HEK293 (cell line): ENCODE results near the gene NPAS2.

Experiments used
- CTCF ChIA-PET: fragments of 350-600 bp; formaldehyde crosslinking; extraction: SDS; loops from one replicate; lab custom pipeline; 2021; ENCODE audit warnings: antibody characterized with exemption; lab: Yijun Ruan, JAX
- POLR2A ChIA-PET: fragments of 300-600 bp; formaldehyde crosslinking; extraction: SDS; loops from one replicate; lab custom pipeline; 2020; ENCODE audit warnings: antibody characterized with exemption, inconsistent platforms; lab: Yijun Ruan, JAX
- H3K27ac ChIP-seq: fragments of 200-500 bp; sonication (Bioruptor generic); 2 replicates; pipeline ENCODE4 v1.5.1; 2014; ENCODE audit warnings: low read depth, low read length, control low read depth, inconsistent platforms; ENCODE audit errors: extremely low read depth
- H3K36me3 ChIP-seq, 2 experiments: fragments of 200-500 bp in 1 of 2; sonication (Bioruptor generic) in 1 of 2; 1 replicate in 1 of 2; 2 replicates in 1 of 2; pipeline ENCODE4 v1.5.1; 2014 to 2017; ENCODE audit warnings: inconsistent platforms in 2 of 2, low read length in 2 of 2; ENCODE audit not compliant: control insufficient read depth in 2 of 2, insufficient read depth in 1 of 2
- H3K4me1 ChIP-seq: fragments of 200-500 bp; sonication (Bioruptor generic); 2 replicates; pipeline ENCODE4 v1.5.1; 2014; ENCODE audit warnings: mild to moderate bottlenecking, low read length, inconsistent platforms; ENCODE audit not compliant: control insufficient read depth, insufficient read depth
- H3K4me3 ChIP-seq: 2 replicates; pipeline ENCODE4 v1.5.1; 2011; ENCODE audit warnings: low read depth, mild to moderate bottlenecking, control low read depth, low read length, moderate library complexity
- H3K9me3 ChIP-seq: fragments of 200-500 bp; sonication (Bioruptor generic); 2 replicates; pipeline ENCODE4 v1.5.1; 2014; ENCODE audit warnings: low read depth, low read length, inconsistent platforms; ENCODE audit not compliant: control insufficient read depth, insufficient read depth
- BCL11A ChIP-seq: fragments of 450-650 bp; formaldehyde crosslinking; IDR thresholded peaks from 2 replicates; pipeline ENCODE4 v1.5.1; 2016; ENCODE audit warnings: low read depth, missing biosample characterization, missing genetic modification characterization
- ELK4 ChIP-seq: IDR thresholded peaks from 2 replicates; pipeline ENCODE4 v1.6.1; 2011; ENCODE audit warnings: mild to moderate bottlenecking, low read depth, low read length, borderline replicate concordance
- FEZF1 ChIP-seq: fragments of 450-650 bp; formaldehyde crosslinking; IDR thresholded peaks from 2 replicates; pipeline ENCODE4 v1.5.1; 2016; ENCODE audit warnings: missing biosample characterization, missing genetic modification characterization
- KLF9 ChIP-seq: fragments of 450-650 bp; formaldehyde crosslinking; IDR thresholded peaks from 2 replicates; pipeline ENCODE4 v1.5.1; 2016; ENCODE audit warnings: missing biosample characterization, missing genetic modification characterization, low read depth
- MZF1 ChIP-seq: fragments of 450-650 bp; formaldehyde crosslinking; IDR thresholded peaks from 2 replicates; pipeline ENCODE4 v1.5.1; 2017; ENCODE audit warnings: missing biosample characterization, missing genetic modification characterization, borderline replicate concordance
- TRIM28 ChIP-seq: IDR thresholded peaks from 2 replicates; pipeline ENCODE4 v1.6.1; 2011; ENCODE audit warnings: low read length, control low read depth, borderline replicate concordance
- ZBTB49 ChIP-seq: fragments of 450-650 bp; formaldehyde crosslinking; IDR thresholded peaks from 2 replicates; pipeline ENCODE4 v1.5.1; 2016; ENCODE audit warnings: missing biosample characterization, missing genetic modification characterization, low read depth
- ZFHX2 ChIP-seq: fragments of 450-650 bp; formaldehyde crosslinking; conservative IDR thresholded peaks from 2 replicates; pipeline ENCODE4 v1.5.1; 2016; ENCODE audit warnings: missing biosample characterization, missing genetic modification characterization
- ZNF114 ChIP-seq: fragments of 450-650 bp; formaldehyde crosslinking; IDR thresholded peaks from 2 replicates; pipeline ENCODE4 v1.5.0; 2017; ENCODE audit warnings: missing biosample characterization, missing genetic modification characterization
- ZNF121 ChIP-seq: fragments of 450-650 bp; formaldehyde crosslinking; IDR thresholded peaks from 2 replicates; pipeline ENCODE4 v1.5.1; 2016; ENCODE audit warnings: missing biosample characterization, missing genetic modification characterization
- ZNF146 ChIP-seq: fragments of 450-650 bp; formaldehyde crosslinking; IDR thresholded peaks from 2 replicates; pipeline ENCODE4 v1.5.1; 2016; ENCODE audit warnings: missing biosample characterization, missing genetic modification characterization
- ZNF184 ChIP-seq: fragments of 450-650 bp; IDR thresholded peaks from 2 replicates; pipeline ENCODE4 v1.5.1; 2018; ENCODE audit warnings: missing biosample characterization, mild to moderate bottlenecking, missing genetic modification characterization
- ZNF2 ChIP-seq: fragments of 450-650 bp; formaldehyde crosslinking; IDR thresholded peaks from 2 replicates; pipeline ENCODE4 v1.5.1; 2016; ENCODE audit warnings: missing biosample characterization, missing genetic modification characterization
- ZNF266 ChIP-seq: fragments of 450-650 bp; formaldehyde crosslinking; IDR thresholded peaks from 2 replicates; pipeline ENCODE4 v1.5.1; 2016; ENCODE audit warnings: missing biosample characterization, missing genetic modification characterization, low read depth
- ZNF37A ChIP-seq: fragments of 450-650 bp; IDR thresholded peaks from 2 replicates; pipeline ENCODE4 v1.5.1; 2018; ENCODE audit warnings: missing biosample characterization, missing genetic modification characterization
- ZNF416 ChIP-seq: fragments of 450-650 bp; formaldehyde crosslinking; IDR thresholded peaks from 2 replicates; pipeline ENCODE4 v1.5.1; 2016; ENCODE audit warnings: missing biosample characterization, missing genetic modification characterization
- ZNF558 ChIP-seq: fragments of 450-650 bp; formaldehyde crosslinking; IDR thresholded peaks from 2 replicates; pipeline ENCODE4 v1.5.1; 2016; ENCODE audit warnings: missing biosample characterization, missing genetic modification characterization
- ZNF610 ChIP-seq: fragments of 450-650 bp; formaldehyde crosslinking; IDR thresholded peaks from 2 replicates; pipeline ENCODE4 v1.5.1; 2016; ENCODE audit warnings: missing biosample characterization, missing genetic modification characterization, borderline replicate concordance
- ZNF664 ChIP-seq: fragments of 450-650 bp; formaldehyde crosslinking; IDR thresholded peaks from 2 replicates; pipeline ENCODE4 v1.5.1; 2016; ENCODE audit warnings: missing biosample characterization, missing genetic modification characterization
- ZNF677 ChIP-seq: fragments of 450-650 bp; IDR thresholded peaks from 2 replicates; pipeline ENCODE4 v1.5.0; 2018; ENCODE audit warnings: missing biosample characterization, mild to moderate bottlenecking, missing genetic modification characterization, moderate library complexity
- ZNF747 ChIP-seq: fragments of 450-650 bp; formaldehyde crosslinking; IDR thresholded peaks from 2 replicates; pipeline ENCODE4 v1.5.1; 2016; ENCODE audit warnings: missing biosample characterization, missing genetic modification characterization
- ZNF76 ChIP-seq: fragments of 450-650 bp; formaldehyde crosslinking; IDR thresholded peaks from 2 replicates; pipeline ENCODE4; 2016; ENCODE audit warnings: low read depth, missing biosample characterization, missing genetic modification characterization, borderline replicate concordance
- ZNF791 ChIP-seq: fragments of 450-650 bp; formaldehyde crosslinking; IDR thresholded peaks from 2 replicates; pipeline ENCODE4 v1.5.1; 2016; ENCODE audit warnings: missing biosample characterization, missing genetic modification characterization
- ZSCAN16 ChIP-seq: fragments of 450-650 bp; formaldehyde crosslinking; IDR thresholded peaks from 2 replicates; pipeline ENCODE4 v1.5.1; 2016; ENCODE audit warnings: missing biosample characterization, missing genetic modification characterization
- ZSCAN23 ChIP-seq: fragments of 450-650 bp; formaldehyde crosslinking; IDR thresholded peaks from 2 replicates; pipeline ENCODE4 v1.5.1; 2016; ENCODE audit warnings: missing biosample characterization, missing genetic modification characterization

The NPAS2 gene

DNA sequence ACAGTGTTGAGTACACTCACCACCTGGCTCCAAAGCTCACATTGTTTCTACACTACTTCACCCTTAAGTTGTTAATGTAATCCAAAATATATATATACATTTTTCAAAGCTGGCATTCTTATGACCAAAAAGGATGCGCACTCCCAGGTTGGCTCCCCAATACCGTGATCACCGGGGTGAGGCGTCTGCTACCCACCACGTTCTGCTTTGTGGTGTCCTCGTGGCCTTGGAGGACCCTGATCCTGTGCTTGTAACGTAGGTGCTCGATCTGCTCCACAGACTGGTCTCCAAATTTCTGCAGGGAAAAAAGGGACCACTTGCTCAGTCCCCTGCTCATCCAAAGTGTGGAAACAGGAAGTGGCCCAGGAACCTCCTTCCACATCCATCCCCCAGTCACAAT lies 207.9 kb downstream of the NPAS2 start:
- Histone ChIP-seq H3K27ac (no peak overlapping the region), H3K4me3 (no peak overlapping the region), H3K36me3 (peaks cover 3 to 46% of the 10 kb centered on the region in 2 experiments; a peak in 2 of 3 replicates), H3K4me1 (no peaks in the 10 kb centered on the region), H3K9me3 (no peaks in the 10 kb centered on the region)
- ChIA-PET POLR2A (no interaction called here), CTCF (interaction anchor here (2.0 to 2.4 kb wide), 2 partner anchors 9 to 15 kb away, joined by 6 to 9 read pairs; no protein-coding TSS in a partner anchor)
- TF ChIP-seq ELK4 (no peak), ZNF558 (tag by site-specific recombination) (no peak), ZNF664 (no peak), ZSCAN16 (no peak), MZF1 (tag by site-specific recombination) (no peak), ZNF747 (tag by site-specific recombination) (no peak), ZNF114 (tag by site-specific recombination) (no peak), FEZF1 (no peak), ZNF184 (no peak), ZNF146 (tag by site-specific recombination) (no peak), ZNF2 (tag by site-specific recombination) (no peak), ZNF37A (tag by site-specific recombination) (no peak), BCL11A (tag by site-specific recombination) (no peak), ZNF791 (tag by site-specific recombination) (no peak)

DNA sequence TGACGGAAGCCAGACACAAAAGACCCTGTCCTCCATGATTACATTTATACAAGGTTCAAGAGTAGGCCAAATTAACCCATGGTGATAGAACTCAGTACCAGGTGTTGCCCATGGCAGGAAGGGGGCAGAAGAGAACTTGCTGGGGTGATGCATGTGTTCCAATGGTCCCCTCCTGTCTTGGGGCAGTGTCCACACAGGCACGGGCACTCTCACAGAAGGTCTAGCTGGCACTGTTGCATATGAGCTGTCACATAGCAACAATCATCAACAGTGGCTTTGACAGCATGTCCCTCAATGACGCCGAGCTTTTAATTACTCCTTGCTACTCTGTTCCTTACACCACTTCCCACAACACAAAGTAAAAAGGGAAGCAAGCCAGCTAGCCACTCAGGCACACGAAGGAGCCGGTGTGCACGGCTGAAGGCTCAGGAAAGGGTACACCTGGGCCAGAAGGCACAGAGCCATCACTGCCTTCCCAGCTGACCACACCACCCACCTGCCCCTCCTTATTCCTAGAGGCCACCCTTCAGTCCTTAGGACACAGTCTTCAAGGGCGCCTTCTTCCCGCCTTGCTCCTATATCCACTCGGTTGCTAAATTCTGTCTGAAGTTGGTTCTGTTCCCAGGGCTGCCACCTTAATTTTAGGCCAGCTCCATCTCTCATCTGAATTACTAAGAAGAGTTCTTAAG lies 211.1 kb downstream of the NPAS2 start:
- POLR2A ChIA-PET, result no interaction called here
- H3K4me1 ChIP-seq, result no peaks in the 10 kb centered on the region
- H3K36me3 ChIP-seq, result peaks cover 0 to 57% of the 10 kb centered on the region in 2 experiments; a peak in 1 of 3 replicates
- H3K27ac ChIP-seq, result no peak overlapping the region
- H3K4me3 ChIP-seq, result no peak overlapping the region
- CTCF ChIA-PET, result interaction anchor here (0.6 to 1.7 kb wide), 5 partner anchors 18 to 1431 kb away, joined by 3 to 4 read pairs (median 3); no protein-coding TSS in a partner anchor
- H3K9me3 ChIP-seq, result no peaks in the 10 kb centered on the region
- TF ChIP-seq ZNF416, result no peak
- TF ChIP-seq ZNF121, result no peak
- TF ChIP-seq ZBTB49, result no peak
- no peak for TF ChIP-seq KLF9 (tag by site-specific recombination)
- no peak for TF ChIP-seq ZSCAN23 (tag by site-specific recombination)
- no peak for TF ChIP-seq ZFHX2 (tag by site-specific recombination)
- no peak for TF ChIP-seq ZNF610 (tag by site-specific recombination)
- TF ChIP-seq ZNF266 (tag by site-specific recombination), result no peak
- no peak for TF ChIP-seq ZNF677
- TF ChIP-seq ZNF76 (tag by site-specific recombination), result no peak
- TF ChIP-seq TRIM28, result no peak
